ENCODE data around the gene IL1RAPL1. TPM values are rescaled to one million over a fixed set of nuclear protein-coding genes. Genes with fewer than 3 reads are reported as not detected.

The IL1RAPL1 gene
- total and polyA plus RNA-seq, 2 donors (not counting 1 experiment from before 2014, with no cell fraction given): 0.25 to 2.8 TPM

DNA sequence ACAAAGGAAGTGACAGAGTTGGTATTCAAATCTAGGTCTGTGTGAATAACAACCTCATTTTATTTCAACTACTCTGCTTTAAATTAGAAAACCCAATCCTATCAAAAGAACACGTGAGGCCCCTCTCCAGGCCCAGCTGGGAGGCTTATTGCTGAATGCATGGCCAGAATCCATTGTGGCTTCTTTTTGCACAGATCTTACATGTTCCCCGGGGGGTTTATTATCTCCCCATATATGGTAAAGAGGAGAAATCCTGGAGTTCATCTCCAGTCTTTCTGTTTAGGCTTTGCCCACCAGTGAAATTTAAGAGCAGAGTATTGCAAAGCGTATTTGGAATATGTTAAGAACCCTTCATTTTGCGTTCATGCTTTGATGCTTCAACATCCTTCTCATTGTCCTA is 655.6 kb downstream of the IL1RAPL1 start:
- Histone ChIP-seq H3K27me3 (ENCODE audit: control insufficient read depth, insufficient read depth, low read length) (no peaks in the 10 kb centered on the region), H3K27ac (ENCODE audit: insufficient read depth, low read length) (no peak overlapping the region), H3K9ac (ENCODE audit: insufficient read depth, low read length) (no peak overlapping the region), H2AFZ (ENCODE audit: low read length) (no peak overlapping the region), H4K20me1 (ENCODE audit: control insufficient read depth, extremely low read depth, insufficient read depth, low read length) (no peaks in the 10 kb centered on the region), H3K36me3 (ENCODE audit: control insufficient read depth, insufficient read depth, low read length) (no peaks in the 10 kb centered on the region), H3K4me2 (ENCODE audit: extremely low read depth, insufficient read depth, low read length) (no peak overlapping the region), H3K79me2 (ENCODE audit: control insufficient read depth, insufficient read depth, low read length) (no peaks in the 10 kb centered on the region), H3K9me3 (ENCODE audit: control insufficient read depth, insufficient read depth, low read depth, low read length) (no peaks in the 10 kb centered on the region), H3K4me3 (replicated peaks in 1 of 4; ENCODE audit: control extremely low read depth in 1 of 4, insufficient read depth in 1 of 4, low read depth in 3 of 4, low read length in 4 of 4) (no peak overlapping the region), H3K4me1 (ENCODE audit: control insufficient read depth, extremely low read depth, insufficient read depth, low read length) (no peaks in the 10 kb centered on the region)
- DNase-seq (ENCODE audit: low read depth in 2 of 2): no peak
- TF ChIP-seq EZH2 (IDR thresholded peaks at IDR 0.05; ENCODE audit: low read length, missing control alignments): no peak
- TF ChIP-seq, protein P1, sequence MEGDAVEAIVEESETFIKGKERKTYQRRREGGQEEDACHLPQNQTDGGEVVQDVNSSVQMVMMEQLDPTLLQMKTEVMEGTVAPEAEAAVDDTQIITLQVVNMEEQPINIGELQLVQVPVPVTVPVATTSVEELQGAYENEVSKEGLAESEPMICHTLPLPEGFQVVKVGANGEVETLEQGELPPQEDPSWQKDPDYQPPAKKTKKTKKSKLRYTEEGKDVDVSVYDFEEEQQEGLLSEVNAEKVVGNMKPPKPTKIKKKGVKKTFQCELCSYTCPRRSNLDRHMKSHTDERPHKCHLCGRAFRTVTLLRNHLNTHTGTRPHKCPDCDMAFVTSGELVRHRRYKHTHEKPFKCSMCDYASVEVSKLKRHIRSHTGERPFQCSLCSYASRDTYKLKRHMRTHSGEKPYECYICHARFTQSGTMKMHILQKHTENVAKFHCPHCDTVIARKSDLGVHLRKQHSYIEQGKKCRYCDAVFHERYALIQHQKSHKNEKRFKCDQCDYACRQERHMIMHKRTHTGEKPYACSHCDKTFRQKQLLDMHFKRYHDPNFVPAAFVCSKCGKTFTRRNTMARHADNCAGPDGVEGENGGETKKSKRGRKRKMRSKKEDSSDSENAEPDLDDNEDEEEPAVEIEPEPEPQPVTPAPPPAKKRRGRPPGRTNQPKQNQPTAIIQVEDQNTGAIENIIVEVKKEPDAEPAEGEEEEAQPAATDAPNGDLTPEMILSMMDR (conservative IDR thresholded peaks at IDR 0.05 in 1 of 2, IDR thresholded peaks at IDR 0.05 in 1 of 2; ENCODE audit: low read depth in 1 of 2, low read length in 2 of 2): no peak

- Histone ChIP-seq H2AFZ (ENCODE audit: low read length) (no peak overlapping the region), H3K36me3 (ENCODE audit: control insufficient read depth, insufficient read depth, low read length) (no peaks in the 10 kb centered on the region), H3K79me2 (ENCODE audit: control insufficient read depth, insufficient read depth, low read length) (no peaks in the 10 kb centered on the region), H3K4me2 (ENCODE audit: extremely low read depth, insufficient read depth, low read length) (no peak overlapping the region), H3K4me1 (ENCODE audit: control insufficient read depth, extremely low read depth, insufficient read depth, low read length) (no peaks in the 10 kb centered on the region), H4K20me1 (ENCODE audit: control insufficient read depth, extremely low read depth, insufficient read depth, low read length) (no peaks in the 10 kb centered on the region), H3K9ac (ENCODE audit: insufficient read depth, low read length) (no peak overlapping the region), H3K27me3 (ENCODE audit: control insufficient read depth, insufficient read depth, low read length) (no peaks in the 10 kb centered on the region), H3K27ac (ENCODE audit: insufficient read depth, low read length) (no peak overlapping the region), H3K4me3 (replicated peaks in 1 of 4; ENCODE audit: control extremely low read depth in 1 of 4, insufficient read depth in 1 of 4, low read depth in 3 of 4, low read length in 4 of 4) (no peak overlapping the region), H3K9me3 (ENCODE audit: control insufficient read depth, insufficient read depth, low read depth, low read length) (no peaks in the 10 kb centered on the region)
- TF ChIP-seq EZH2 (IDR thresholded peaks at IDR 0.05; ENCODE audit: low read length, missing control alignments): no peak
- TF ChIP-seq, protein P1 (conservative IDR thresholded peaks at IDR 0.05 in 1 of 2, IDR thresholded peaks at IDR 0.05 in 1 of 2; ENCODE audit: low read depth in 1 of 2, low read length in 2 of 2): no peak
- no peak for DNase-seq (ENCODE audit: low read depth in 2 of 2)
These were observed 656.7 kb downstream of the IL1RAPL1 start for GRCh38 chrX:29243942-29244341.

DNA sequence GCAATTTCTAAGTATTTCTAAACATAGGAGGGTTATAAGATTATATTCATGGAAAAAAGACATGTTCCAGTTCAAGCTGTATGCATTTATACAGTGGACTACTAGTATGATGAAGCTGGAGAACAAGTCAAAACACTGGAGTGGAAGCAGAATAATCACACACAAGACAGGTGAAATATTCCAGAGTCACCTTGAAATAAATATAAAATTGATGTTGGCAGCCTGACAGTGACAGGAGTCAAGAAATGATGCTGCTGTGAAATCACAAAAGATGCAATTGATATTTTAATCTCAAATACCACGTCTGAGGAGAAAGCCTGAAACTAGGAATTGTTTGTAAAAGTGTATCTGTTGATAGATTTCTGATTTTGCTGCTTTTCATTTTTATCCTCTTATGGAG is 667.3 kb downstream of the IL1RAPL1 start:
- Histone ChIP-seq H3K9me3 (ENCODE audit: control insufficient read depth, insufficient read depth, low read depth, low read length) (no peaks in the 10 kb centered on the region), H3K9ac (ENCODE audit: insufficient read depth, low read length) (no peak overlapping the region), H3K27me3 (ENCODE audit: control insufficient read depth, insufficient read depth, low read length) (no peaks in the 10 kb centered on the region), H2AFZ (ENCODE audit: low read length) (no peak overlapping the region), H3K36me3 (ENCODE audit: control insufficient read depth, insufficient read depth, low read length) (no peaks in the 10 kb centered on the region), H4K20me1 (ENCODE audit: control insufficient read depth, extremely low read depth, insufficient read depth, low read length) (no peaks in the 10 kb centered on the region), H3K4me1 (ENCODE audit: control insufficient read depth, extremely low read depth, insufficient read depth, low read length) (no peaks in the 10 kb centered on the region), H3K4me2 (ENCODE audit: extremely low read depth, insufficient read depth, low read length) (no peak overlapping the region), H3K27ac (ENCODE audit: insufficient read depth, low read length) (no peak overlapping the region), H3K79me2 (ENCODE audit: control insufficient read depth, insufficient read depth, low read length) (no peaks in the 10 kb centered on the region), H3K4me3 (replicated peaks in 1 of 4; ENCODE audit: control extremely low read depth in 1 of 4, insufficient read depth in 1 of 4, low read depth in 3 of 4, low read length in 4 of 4) (no peak overlapping the region)
- DNase-seq (ENCODE audit: low read depth in 2 of 2): no peak
- TF ChIP-seq EZH2 (IDR thresholded peaks at IDR 0.05; ENCODE audit: low read length, missing control alignments): no peak
- TF ChIP-seq, protein P1 (conservative IDR thresholded peaks at IDR 0.05 in 1 of 2, IDR thresholded peaks at IDR 0.05 in 1 of 2; ENCODE audit: low read depth in 1 of 2, low read length in 2 of 2): no peak

Data from fibroblast of lung (primary cell).